HFF-Myc (cell line): ENCODE data around the gene GALNT11.

Source experiments
- DNase-seq: peaks from one replicate; pipeline ENCODE4 v3.0.0-alpha.2; 2011; ENCODE audit warnings: low read depth; ENCODE audit errors: extremely low read depth
- H3K4me3 ChIP-seq: replicated peaks from 2 replicates; pipeline ENCODE4 v1.5.1; 2011; ENCODE audit warnings: low read depth, mild to moderate bottlenecking, control low read depth, low read length
- CTCF ChIP-seq: IDR thresholded peaks from 2 replicates; pipeline ENCODE4 v1.5.1; 2012; ENCODE audit warnings: mild to moderate bottlenecking, low read depth, low read length, control low read depth; ENCODE audit errors: missing control alignments

Gene GALNT11

DNA sequence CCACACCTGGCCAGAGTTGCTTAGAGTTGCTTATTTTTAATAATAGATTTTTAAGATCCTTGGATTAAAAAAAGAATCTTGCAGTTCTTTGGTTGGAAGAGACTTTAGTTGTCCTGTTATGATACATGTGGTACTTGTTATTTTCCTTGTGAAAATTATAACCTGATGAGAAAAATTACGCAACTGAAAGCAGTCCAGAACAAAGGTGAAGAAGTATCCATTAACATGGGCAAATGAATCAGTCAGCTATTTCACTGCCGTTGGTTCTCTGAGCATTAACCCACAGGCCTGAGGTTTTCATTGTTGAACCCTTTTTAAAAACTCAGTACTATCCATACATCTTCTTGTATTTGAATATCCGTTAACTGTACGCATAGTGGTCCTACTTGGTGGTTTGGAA is 68.2 kb downstream of the GALNT11 start:
- TF ChIP-seq CTCF = no peak
- DNase-seq = no peak
- no peak overlapping the region for H3K4me3 ChIP-seq

DNA sequence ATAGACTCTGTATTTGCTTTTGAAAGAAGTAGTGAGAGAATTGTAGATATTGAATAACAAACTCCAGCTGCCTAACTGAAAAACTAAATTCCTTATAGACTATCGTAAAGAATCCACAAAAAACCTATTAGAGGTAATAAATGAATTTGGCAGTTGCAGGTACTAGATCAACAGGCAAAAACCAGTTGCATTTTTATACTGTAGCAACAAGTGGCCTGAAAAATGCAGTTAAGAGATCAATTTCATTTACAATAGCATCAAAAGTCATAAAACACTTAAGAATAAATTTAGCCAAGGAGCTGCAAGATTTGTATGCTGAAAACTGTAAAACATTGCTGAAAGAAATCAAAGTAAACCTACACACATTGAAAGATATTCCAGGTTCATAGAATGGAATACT is 70.3 kb downstream of the GALNT11 start:
- H3K4me3 ChIP-seq = no peak overlapping the region
- TF ChIP-seq CTCF = no peak
- DNase-seq = no peak

DNA sequence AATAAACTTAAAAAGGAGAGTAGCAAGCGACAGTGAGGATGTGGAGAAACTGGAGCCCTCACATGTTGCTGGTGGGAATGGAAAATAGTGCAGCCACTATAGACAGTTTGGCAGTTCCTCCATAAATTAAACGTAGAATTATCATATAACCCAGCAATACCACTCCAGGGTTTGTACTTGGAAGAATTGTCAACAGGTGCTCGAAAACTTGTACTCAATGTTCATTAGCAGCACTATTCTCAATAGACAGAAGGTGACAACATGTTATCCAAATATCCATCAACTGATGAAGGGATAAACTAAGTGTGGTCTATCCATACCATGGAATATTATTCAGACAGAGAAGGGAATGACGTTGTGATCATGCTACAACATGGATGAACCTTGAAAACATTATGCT is 71.9 kb downstream of the GALNT11 start:
- H3K4me3 ChIP-seq = no peak overlapping the region
- no peak for DNase-seq
- no peak for TF ChIP-seq CTCF

DNA sequence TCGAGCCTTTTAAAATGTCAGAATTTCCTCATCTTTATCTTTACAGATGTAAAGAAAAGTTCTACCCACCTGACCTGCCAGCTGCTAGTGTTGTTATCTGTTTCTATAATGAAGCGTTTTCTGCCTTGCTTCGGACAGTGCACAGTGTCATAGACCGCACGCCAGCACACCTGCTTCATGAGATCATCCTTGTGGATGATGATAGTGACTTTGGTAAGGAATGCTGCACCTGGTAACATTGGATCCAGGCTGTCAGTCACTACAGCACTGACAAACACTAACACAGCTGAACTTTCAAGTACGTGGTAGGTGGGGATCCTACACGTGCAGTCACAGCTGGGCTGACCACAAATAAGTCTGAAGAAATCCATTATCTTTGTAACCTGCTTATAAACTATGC is 77.6 kb downstream of the GALNT11 start:
- DNase-seq = no peak
- no peak for TF ChIP-seq CTCF
- no peak overlapping the region for H3K4me3 ChIP-seq

DNA sequence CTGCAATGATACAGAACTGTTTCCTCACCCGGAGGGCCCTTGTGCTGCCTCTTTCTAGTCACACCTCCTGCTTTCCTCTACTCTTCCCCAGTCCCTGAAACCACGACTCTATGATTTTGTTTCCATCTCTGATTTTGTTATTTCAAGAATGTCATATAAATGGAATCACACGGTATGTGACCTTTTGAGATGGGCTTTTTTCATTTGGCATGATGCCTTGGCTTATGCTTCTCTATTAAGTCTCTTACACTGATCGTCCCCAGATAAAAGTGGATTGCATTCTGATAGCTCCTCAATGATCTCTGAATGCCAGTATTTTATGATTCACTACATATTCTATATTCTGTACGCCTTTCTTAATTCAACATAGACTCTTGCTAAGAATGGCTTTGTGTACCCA is 78.2 kb downstream of the GALNT11 start:
- no peak overlapping the region for H3K4me3 ChIP-seq
- no peak for DNase-seq
- TF ChIP-seq CTCF = no peak

DNA sequence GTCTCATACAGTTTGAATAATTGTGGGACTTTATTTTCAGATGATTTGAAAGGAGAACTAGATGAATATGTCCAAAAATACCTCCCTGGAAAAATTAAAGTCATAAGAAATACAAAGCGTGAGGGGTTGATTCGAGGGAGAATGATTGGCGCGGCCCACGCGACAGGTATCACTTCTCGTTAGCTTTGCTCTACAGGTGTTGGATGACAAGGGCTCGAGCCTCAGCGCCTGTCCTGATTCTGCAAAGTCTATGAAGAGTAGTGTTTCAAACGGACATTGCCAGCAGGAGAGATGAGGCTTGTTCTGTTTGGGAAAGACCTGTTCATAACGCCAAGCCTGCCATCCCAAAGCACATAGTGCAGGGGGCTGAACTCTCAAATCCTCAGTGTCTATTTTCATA is 79.7 kb downstream of the GALNT11 start:
- DNase-seq = no peak
- H3K4me3 ChIP-seq = no peak overlapping the region
- no peak for TF ChIP-seq CTCF

GRCh38 chr7:152106990-152107389 is 81.5 kb downstream of the GALNT11 start:
- DNase-seq = no peak

More at GRCh38 chr7:152106990-152107389, 81.5 kb downstream of the GALNT11 start:
- no peak overlapping the region for H3K4me3 ChIP-seq
- no peak for TF ChIP-seq CTCF
